ENCODE measurements around the gene TFAP2C.

DNA sequence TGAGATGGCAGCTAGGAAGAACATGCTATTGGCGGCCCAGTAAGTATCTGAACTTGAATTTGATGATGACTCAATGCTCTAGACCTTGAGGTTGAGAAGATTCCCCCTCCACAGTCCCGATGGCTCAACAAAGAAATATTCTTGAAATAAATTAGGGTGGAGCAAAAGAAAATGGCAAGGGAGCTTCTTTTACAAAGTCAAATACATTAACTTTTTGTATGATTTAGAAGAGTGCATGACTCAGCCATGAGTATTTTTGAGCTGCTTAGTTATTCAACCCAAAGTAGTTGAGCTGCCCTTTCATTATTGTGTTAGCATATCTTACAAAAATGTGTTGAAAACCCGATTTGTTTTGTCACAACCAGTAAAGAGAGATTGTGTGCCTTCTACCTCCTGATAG, 7.6 kb downstream of the TFAP2C start:
- TF ChIP-seq, protein P1, sequence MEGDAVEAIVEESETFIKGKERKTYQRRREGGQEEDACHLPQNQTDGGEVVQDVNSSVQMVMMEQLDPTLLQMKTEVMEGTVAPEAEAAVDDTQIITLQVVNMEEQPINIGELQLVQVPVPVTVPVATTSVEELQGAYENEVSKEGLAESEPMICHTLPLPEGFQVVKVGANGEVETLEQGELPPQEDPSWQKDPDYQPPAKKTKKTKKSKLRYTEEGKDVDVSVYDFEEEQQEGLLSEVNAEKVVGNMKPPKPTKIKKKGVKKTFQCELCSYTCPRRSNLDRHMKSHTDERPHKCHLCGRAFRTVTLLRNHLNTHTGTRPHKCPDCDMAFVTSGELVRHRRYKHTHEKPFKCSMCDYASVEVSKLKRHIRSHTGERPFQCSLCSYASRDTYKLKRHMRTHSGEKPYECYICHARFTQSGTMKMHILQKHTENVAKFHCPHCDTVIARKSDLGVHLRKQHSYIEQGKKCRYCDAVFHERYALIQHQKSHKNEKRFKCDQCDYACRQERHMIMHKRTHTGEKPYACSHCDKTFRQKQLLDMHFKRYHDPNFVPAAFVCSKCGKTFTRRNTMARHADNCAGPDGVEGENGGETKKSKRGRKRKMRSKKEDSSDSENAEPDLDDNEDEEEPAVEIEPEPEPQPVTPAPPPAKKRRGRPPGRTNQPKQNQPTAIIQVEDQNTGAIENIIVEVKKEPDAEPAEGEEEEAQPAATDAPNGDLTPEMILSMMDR (IDR thresholded peaks at IDR 0.05; ENCODE audit: insufficient read depth, low read length) = no peak
- TF ChIP-seq, protein P2, sequence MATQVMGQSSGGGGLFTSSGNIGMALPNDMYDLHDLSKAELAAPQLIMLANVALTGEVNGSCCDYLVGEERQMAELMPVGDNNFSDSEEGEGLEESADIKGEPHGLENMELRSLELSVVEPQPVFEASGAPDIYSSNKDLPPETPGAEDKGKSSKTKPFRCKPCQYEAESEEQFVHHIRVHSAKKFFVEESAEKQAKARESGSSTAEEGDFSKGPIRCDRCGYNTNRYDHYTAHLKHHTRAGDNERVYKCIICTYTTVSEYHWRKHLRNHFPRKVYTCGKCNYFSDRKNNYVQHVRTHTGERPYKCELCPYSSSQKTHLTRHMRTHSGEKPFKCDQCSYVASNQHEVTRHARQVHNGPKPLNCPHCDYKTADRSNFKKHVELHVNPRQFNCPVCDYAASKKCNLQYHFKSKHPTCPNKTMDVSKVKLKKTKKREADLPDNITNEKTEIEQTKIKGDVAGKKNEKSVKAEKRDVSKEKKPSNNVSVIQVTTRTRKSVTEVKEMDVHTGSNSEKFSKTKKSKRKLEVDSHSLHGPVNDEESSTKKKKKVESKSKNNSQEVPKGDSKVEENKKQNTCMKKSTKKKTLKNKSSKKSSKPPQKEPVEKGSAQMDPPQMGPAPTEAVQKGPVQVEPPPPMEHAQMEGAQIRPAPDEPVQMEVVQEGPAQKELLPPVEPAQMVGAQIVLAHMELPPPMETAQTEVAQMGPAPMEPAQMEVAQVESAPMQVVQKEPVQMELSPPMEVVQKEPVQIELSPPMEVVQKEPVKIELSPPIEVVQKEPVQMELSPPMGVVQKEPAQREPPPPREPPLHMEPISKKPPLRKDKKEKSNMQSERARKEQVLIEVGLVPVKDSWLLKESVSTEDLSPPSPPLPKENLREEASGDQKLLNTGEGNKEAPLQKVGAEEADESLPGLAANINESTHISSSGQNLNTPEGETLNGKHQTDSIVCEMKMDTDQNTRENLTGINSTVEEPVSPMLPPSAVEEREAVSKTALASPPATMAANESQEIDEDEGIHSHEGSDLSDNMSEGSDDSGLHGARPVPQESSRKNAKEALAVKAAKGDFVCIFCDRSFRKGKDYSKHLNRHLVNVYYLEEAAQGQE (IDR thresholded peaks at IDR 0.05; ENCODE audit: insufficient replicate concordance, low read depth) = no peak
- TF ChIP-seq POLR2AphosphoS5 (IDR thresholded peaks at IDR 0.05; ENCODE audit: low read depth) = no peak
- TF ChIP-seq SPI1 (IDR thresholded peaks at IDR 0.05; ENCODE audit: borderline replicate concordance, low read depth) = no peak
